ENCODE measurements around the gene KIF1B. TPM values are rescaled to one million over a fixed set of nuclear protein-coding genes. Genes with fewer than 3 reads are reported as not detected.
"Not testable (repeated sequence)": the region's sequence is repeated elsewhere in the genome, so short reads cannot be mapped to it uniquely, and the experiment has no call there.

The KIF1B gene
- polyA plus RNA-seq, 1 donor: 23.8 TPM

- no CpG with 5 or more reads among the region's 9 CpGs for WGBS (ENCODE audit: insufficient coverage, low lambda C conversion rate)
- Histone ChIP-seq H3K4me3 (ENCODE audit: low read length) (no peak overlapping the region), H3K27me3 (ENCODE audit: control insufficient read depth, insufficient read depth, low read length) (no peaks in the 10 kb centered on the region), H3K4me1 (ENCODE audit: control insufficient read depth, insufficient read depth, low read length) (no peaks in the 10 kb centered on the region), H3K9me3 (ENCODE audit: control insufficient read depth, low read depth, low read length) (no peaks in the 10 kb centered on the region), H3K27ac (ENCODE audit: low read length) (no peak overlapping the region), H3K36me3 (ENCODE audit: control insufficient read depth, insufficient read depth, low read length) (peaks cover 24% of the 10 kb centered on the region)
- DNase-seq: no peak
Observed at GRCh38 chr1:10424034-10424433, 213.7 kb downstream of the KIF1B start.

GRCh38 chr1:10424651-10425050 is 214.3 kb downstream of the KIF1B start:
- no peaks in the 10 kb centered on the region for H3K9me3 ChIP-seq (ENCODE audit: control insufficient read depth, low read depth, low read length)
- no peak overlapping the region for H3K27ac ChIP-seq (ENCODE audit: low read length)
- peaks cover 19% of the 10 kb centered on the region for H3K36me3 ChIP-seq (ENCODE audit: control insufficient read depth, insufficient read depth, low read length)
- WGBS (ENCODE audit: insufficient coverage, low lambda C conversion rate): 80% methylated on average over 1 of the region's 8 CpGs
- no peaks in the 10 kb centered on the region for H3K4me1 ChIP-seq (ENCODE audit: control insufficient read depth, insufficient read depth, low read length)
- peak in 1 of 2 donors; percentile 39 for DNase-seq
- H3K27me3 ChIP-seq (ENCODE audit: control insufficient read depth, insufficient read depth, low read length): no peaks in the 10 kb centered on the region
- H3K4me3 ChIP-seq (ENCODE audit: low read length): no peak overlapping the region

- not testable (repeated sequence) for H3K4me1 ChIP-seq (ENCODE audit: control insufficient read depth, insufficient read depth, low read length); H3K27ac ChIP-seq (ENCODE audit: low read length); DNase-seq; H3K36me3 ChIP-seq (ENCODE audit: control insufficient read depth, insufficient read depth, low read length); H3K4me3 ChIP-seq (ENCODE audit: low read length); H3K9me3 ChIP-seq (ENCODE audit: control insufficient read depth, low read depth, low read length); H3K27me3 ChIP-seq (ENCODE audit: control insufficient read depth, insufficient read depth, low read length)
- no CpG with 5 or more reads among the region's 21 CpGs for WGBS (ENCODE audit: insufficient coverage, low lambda C conversion rate)
Observed at GRCh38 chr1:10425826-10426534, 215.6 kb downstream of the KIF1B start.

GRCh38 chr1:10426535-10426848 is 216.1 kb downstream of the KIF1B start:
- not testable (repeated sequence) for H3K27ac ChIP-seq (ENCODE audit: low read length); H3K9me3 ChIP-seq (ENCODE audit: control insufficient read depth, low read depth, low read length); H3K36me3 ChIP-seq (ENCODE audit: control insufficient read depth, insufficient read depth, low read length); H3K4me1 ChIP-seq (ENCODE audit: control insufficient read depth, insufficient read depth, low read length); H3K27me3 ChIP-seq (ENCODE audit: control insufficient read depth, insufficient read depth, low read length); DNase-seq; H3K4me3 ChIP-seq (ENCODE audit: low read length)
- no CpG with 5 or more reads among the region's 21 CpGs for WGBS (ENCODE audit: insufficient coverage, low lambda C conversion rate)

- Histone ChIP-seq H3K27me3 (ENCODE audit: control insufficient read depth, insufficient read depth, low read length) (no peaks in the 10 kb centered on the region), H3K4me3 (ENCODE audit: low read length) (no peak overlapping the region), H3K4me1 (ENCODE audit: control insufficient read depth, insufficient read depth, low read length) (peaks cover 23% of the 10 kb centered on the region), H3K9me3 (ENCODE audit: control insufficient read depth, low read depth, low read length) (no peaks in the 10 kb centered on the region), H3K27ac (ENCODE audit: low read length) (no peak overlapping the region), H3K36me3 (ENCODE audit: control insufficient read depth, insufficient read depth, low read length) (no peaks in the 10 kb centered on the region)
- WGBS (ENCODE audit: insufficient coverage, low lambda C conversion rate): no CpG with 5 or more reads among the region's 5 CpGs
- no peak for DNase-seq
Observed at GRCh38 chr1:10428984-10429383, 218.6 kb downstream of the KIF1B start.

- H3K27me3 ChIP-seq (ENCODE audit: control insufficient read depth, insufficient read depth, low read length): no peaks in the 10 kb centered on the region
- H3K4me1 ChIP-seq (ENCODE audit: control insufficient read depth, insufficient read depth, low read length): peaks cover 23% of the 10 kb centered on the region
- no peak overlapping the region for H3K27ac ChIP-seq (ENCODE audit: low read length)
- DNase-seq: no peak
- no peaks in the 10 kb centered on the region for H3K9me3 ChIP-seq (ENCODE audit: control insufficient read depth, low read depth, low read length)
- no peaks in the 10 kb centered on the region for H3K36me3 ChIP-seq (ENCODE audit: control insufficient read depth, insufficient read depth, low read length)
- WGBS (ENCODE audit: insufficient coverage, low lambda C conversion rate): no CpG with 5 or more reads among the region's 16 CpGs
- H3K4me3 ChIP-seq (ENCODE audit: low read length): peak overlapping the region; percentile 2
Observed at GRCh38 chr1:10429868-10430215, 219.5 kb downstream of the KIF1B start.

GRCh38 chr1:10430216-10431069 is 220.1 kb downstream of the KIF1B start, which contains the start of gene CENPS:
TSS of gene CENPS (plus strand) at chr1:10430433. CDS start at chr1:10430518, 85 bp downstream.
- Histone ChIP-seq H3K4me1 (ENCODE audit: control insufficient read depth, insufficient read depth, low read length) (peaks cover 23% of the 10 kb centered on the region), H3K36me3 (ENCODE audit: control insufficient read depth, insufficient read depth, low read length) (no peaks in the 10 kb centered on the region), H3K27ac (ENCODE audit: low read length) (peak within 1 kb of the TSS; percentile 46), H3K4me3 (ENCODE audit: low read length) (peak within 1 kb of the TSS; percentile 66), H3K9me3 (ENCODE audit: control insufficient read depth, low read depth, low read length) (no peaks in the 10 kb centered on the region), H3K27me3 (ENCODE audit: control insufficient read depth, insufficient read depth, low read length) (no peaks in the 10 kb centered on the region)
- 0% methylated on average over 2 of the region's 95 CpGs for WGBS (ENCODE audit: insufficient coverage, low lambda C conversion rate)
- peak; percentile 89 to 96 for DNase-seq

Other genes starting within 250 kb of the KIF1B start
- gene RBP7, start 213.3 kb upstream of the KIF1B start, polyA plus RNA-seq: 3.3 TPM
- 49.1 TPM for gene UBE4B, start 177.6 kb upstream of the KIF1B start, polyA plus RNA-seq
- gene PGD, start 188.5 kb downstream of the KIF1B start, polyA plus RNA-seq: 130 TPM
- 20.3 TPM for gene CENPS, start 219.9 kb downstream of the KIF1B start, polyA plus RNA-seq
- 1.2 TPM for gene CORT, start 239.5 kb downstream of the KIF1B start, polyA plus RNA-seq

Data from large intestine (tissue), 3 donors.